Thymus (tissue), 11 donors: ENCODE results near the gene CARMIL3. TPM values are rescaled to one million over a fixed set of nuclear protein-coding genes. Genes with fewer than 3 reads are reported as not detected.

Source experiments
- DNase-seq, 9 donors: peaks; one replicate each; pipeline ENCODE4 v3.0.0-alpha.2; 2013; ENCODE audit warnings: low spot score in 9 of 9, low read depth in 6 of 9, missing footprints in 1 of 9
- H3K27ac ChIP-seq, 2 donors: one replicate each; pipeline ENCODE4 v1.5.1; 2013; ENCODE audit warnings: control low read depth in 1 of 2, low read depth in 1 of 2, low read length in 1 of 2, mild to moderate bottlenecking in 1 of 2, moderate library complexity in 1 of 2
- H3K27me3 ChIP-seq, 2 donors: one replicate each; pipeline ENCODE4 v1.5.1; 2013; ENCODE audit warnings: low read length in 1 of 2; ENCODE audit not compliant: control insufficient read depth in 2 of 2, insufficient read depth in 1 of 2
- H3K36me3 ChIP-seq, 2 donors: one replicate each; pipeline ENCODE4 v1.5.1; 2013; ENCODE audit warnings: low read length in 1 of 2, mild to moderate bottlenecking in 1 of 2, moderate library complexity in 1 of 2; ENCODE audit not compliant: control insufficient read depth in 2 of 2, insufficient read depth in 2 of 2
- H3K4me1 ChIP-seq, 2 donors: one replicate each; pipeline ENCODE4 v1.5.1; 2013; ENCODE audit warnings: low read length in 2 of 2; ENCODE audit not compliant: control insufficient read depth in 2 of 2, insufficient read depth in 2 of 2
- H3K4me3 ChIP-seq, 2 donors: one replicate each; pipeline ENCODE4 v1.5.1; 2013; ENCODE audit warnings: low read length in 2 of 2, control low read depth in 1 of 2, mild to moderate bottlenecking in 1 of 2
- H3K9me3 ChIP-seq, 2 donors: one replicate each; pipeline ENCODE4 v1.5.1; 2013; ENCODE audit warnings: low read length in 1 of 2, mild to moderate bottlenecking in 1 of 2; ENCODE audit not compliant: control insufficient read depth in 2 of 2, insufficient read depth in 1 of 2
- WGBS: extraction: QIAGEN DNeasy Blood & Tissue Kit; methylation state at CpG from one replicate; pipeline ENCODE4 v1.1.7; 2013; 5-methylcytosine and 5-hydroxymethylcytosine counted together
- polyA plus RNA-seq: library from polyadenylated mRNA; stranded (reverse); fragments of 200-250 nt; gene quantifications from one replicate; pipeline ENCODE4 v1.2.3, GENCODE V29; 2013
- total RNA-seq: library from RNA; stranded (reverse); fragments of 120-200 nt; gene quantifications from one replicate; pipeline ENCODE4 v1.2.4, GENCODE V29; 2013
- donor health status: healthy.

The CARMIL3 gene
- total and polyA plus RNA-seq, 2 donors: 0.52 to 0.89 TPM

DNA sequence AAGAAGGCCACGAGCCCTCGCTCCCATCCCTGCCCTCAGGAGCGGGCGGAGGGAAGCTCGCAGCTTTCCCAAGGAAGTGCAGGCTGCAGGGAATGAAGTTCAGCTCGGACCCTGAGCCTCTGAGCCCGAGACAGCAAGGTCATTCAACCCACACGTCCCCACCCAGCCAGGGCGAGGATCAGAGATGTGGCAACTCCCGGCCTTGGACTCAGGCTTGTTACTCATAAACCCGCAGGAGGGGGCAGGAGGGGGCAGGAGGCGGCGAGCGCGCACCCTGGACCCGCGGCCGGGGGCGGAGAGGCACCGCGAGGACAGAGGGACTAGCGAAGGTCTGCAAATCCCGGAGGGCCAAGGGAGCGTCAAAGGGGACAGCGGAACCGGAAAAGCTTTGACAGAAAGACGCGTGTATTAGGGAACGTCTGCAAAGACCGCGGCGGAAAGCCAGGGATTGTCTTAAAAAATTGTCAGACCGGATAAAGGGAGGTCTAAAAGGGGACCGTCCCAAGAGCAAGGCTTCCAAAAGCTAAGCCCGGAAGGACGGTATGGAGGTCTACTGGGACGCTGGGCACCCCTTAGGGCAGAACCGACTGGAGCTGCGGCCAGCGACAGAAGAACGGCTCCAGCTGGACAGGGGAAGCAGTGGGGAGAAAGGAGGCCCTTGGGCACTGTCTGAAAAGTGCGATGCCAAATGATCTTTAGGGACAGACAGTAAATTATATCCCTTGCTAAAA is 62.2 kb downstream of the CARMIL3 start:
- peaks cover 17 to 23% of the 10 kb centered on the region in 2 donors for H3K36me3 ChIP-seq
- H3K9me3 ChIP-seq: no peaks in the 10 kb centered on the region
- peaks cover 22% of the 10 kb centered on the region in 2 donors for H3K4me1 ChIP-seq
- H3K4me3 ChIP-seq: peak overlapping the region; percentile 74 to 93
- WGBS: under 1% methylated on average over 42 of the region's 42 CpGs
- H3K27me3 ChIP-seq: no peaks in the 10 kb centered on the region
- DNase-seq: peak in 5 of 9 donors; percentile 63 to 90 (median 71)
- peak overlapping the region; percentile 100 for H3K27ac ChIP-seq

DNA sequence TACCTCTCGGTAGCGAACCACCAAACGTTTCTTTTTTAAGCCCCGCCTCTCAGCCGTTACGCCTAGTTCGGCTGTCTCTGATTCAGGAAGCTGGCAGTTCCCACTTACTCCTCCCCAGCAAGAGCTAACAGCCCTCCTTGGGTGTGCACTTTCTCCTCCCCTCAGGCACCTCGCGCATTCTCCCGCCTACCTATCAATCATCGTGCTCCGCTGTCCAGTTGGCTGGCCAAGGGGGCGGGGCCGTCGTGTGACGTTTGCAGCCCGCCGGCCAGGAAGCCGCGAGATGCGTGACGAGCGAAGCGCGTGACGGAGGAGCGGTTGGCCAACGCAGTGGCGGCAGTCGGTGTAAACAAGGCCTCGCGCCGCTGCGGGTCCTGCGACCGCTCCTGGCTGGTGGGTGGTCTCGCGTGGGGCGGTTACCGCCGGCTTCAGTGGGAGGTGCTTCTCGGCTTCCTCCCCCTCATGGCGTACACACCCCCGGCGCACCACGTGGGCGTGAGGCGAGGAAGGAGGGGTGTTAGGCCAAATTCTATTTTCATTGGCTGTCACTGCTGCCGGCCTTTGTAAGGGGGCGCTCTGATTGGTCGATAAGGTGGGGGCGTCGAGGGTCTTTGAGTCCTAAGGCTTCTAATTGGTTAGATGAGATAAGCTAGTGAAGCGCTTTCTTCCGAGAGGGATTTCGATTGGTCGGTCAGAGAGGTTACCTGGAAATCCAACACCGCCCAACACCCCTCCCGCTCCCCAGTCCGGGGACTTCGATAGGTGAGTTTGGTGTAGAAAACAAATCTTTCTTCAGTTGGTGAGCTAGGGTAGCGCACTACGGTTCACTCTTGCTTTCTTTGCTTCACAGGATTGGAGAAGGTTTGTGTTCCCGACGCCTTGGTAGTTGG is 63.0 kb downstream of the CARMIL3 start, which contains the start of the genes DCAF11 and NRL:
DCAF11 (plus strand) TSS at position 246 of the 890 bp plus-strand sequence. CDS start 818 bp downstream, outside the sequence.
NRL (minus strand) TSS at position 418 of the 890 bp plus-strand sequence. CDS start 32,101 bp downstream, outside the sequence.
- Histone ChIP-seq H3K9me3 (no peaks in the 10 kb centered on the region), H3K4me1 (peaks cover 22% of the 10 kb centered on the region in 2 donors), H3K27ac (peak within 1 kb of the TSS; percentile 100), H3K27me3 (no peaks in the 10 kb centered on the region), H3K36me3 (peaks cover 25 to 31% of the 10 kb centered on the region in 2 donors), H3K4me3 (peak within 1 kb of the TSS; percentile 74 to 93)
- WGBS: under 1% methylated on average over 65 of the region's 65 CpGs
- peak; percentile 98 to 100 (median 99) for DNase-seq

DNA sequence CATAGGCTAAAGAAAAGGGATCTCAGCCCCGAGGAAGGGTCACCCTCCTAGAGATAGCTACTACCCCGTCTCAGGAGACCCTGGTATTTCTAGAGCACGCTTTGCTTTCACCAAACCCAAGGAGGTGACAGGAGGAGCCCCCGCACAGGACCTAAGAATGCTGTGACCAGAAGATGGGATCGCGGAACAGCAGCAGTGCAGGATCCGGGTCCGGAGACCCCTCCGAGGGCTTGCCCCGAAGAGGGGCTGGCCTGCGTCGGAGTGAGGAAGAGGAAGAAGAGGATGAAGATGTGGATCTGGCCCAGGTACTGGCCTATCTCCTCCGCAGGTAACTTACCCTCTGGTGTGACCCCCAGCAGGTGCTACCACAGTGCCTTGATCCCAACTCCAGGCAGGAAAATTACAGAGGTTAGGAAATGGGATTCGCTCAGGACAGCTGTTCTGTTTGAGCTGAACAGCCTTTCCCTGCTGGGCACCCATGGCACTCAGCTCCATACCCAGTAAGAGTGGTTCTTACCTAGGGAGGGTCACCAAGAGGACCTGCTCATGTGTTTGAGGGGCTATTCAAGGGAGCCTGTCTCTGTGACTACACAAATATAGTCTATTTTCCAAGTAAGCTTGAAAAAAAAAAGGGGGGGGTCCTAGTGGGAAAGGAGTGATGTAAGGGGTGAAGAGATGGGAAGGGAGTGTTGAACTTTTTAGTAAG is 63.8 kb downstream of the CARMIL3 start:
- H3K4me1 ChIP-seq: peaks cover 22% of the 10 kb centered on the region in 2 donors
- 4% methylated on average over 14 of the region's 14 CpGs for WGBS
- H3K27ac ChIP-seq: peak overlapping the region; percentile 78 to 100

DNA sequence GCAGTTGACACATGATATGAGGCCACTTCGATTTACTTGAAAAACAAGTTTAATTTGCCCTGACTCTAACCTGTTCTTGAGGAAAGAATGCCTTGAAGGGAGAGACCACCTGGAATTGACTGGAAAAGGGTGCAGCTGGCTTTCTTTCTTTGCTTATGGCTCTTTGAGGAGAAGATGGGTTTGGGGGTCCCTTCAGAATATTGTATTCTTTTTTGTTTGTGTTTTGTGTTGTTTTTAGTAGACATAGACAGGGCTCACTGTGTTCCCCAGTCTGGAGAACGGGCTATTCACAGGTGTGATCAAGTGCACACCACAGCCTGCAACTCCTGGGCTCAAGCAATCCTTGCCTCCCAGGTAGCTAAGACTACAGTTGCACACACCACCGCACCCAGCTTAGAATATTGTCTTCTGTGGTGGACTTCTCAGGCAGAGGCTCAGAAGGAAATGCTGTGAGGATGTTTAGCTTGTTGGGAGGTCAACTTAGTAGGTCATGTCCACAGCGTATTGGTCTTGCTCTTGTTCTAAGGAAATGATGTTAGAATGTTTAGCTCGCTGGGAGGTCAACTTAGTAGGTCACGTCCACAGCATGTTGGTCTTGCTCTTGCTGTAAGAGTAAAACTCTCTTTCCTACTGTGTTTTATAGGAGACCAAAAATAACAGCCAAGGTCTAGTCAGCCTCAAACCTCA is 64.5 kb downstream of the CARMIL3 start:
- Histone ChIP-seq H3K27ac (no peak overlapping the region), H3K36me3 (peaks cover 37 to 43% of the 10 kb centered on the region in 2 donors), H3K4me3 (peak overlapping the region; percentile 74 to 93), H3K4me1 (peaks cover 23 to 26% of the 10 kb centered on the region in 2 donors), H3K27me3 (no peaks in the 10 kb centered on the region), H3K9me3 (no peaks in the 10 kb centered on the region)
- no peak for DNase-seq
- whole genome bisulfite sequencing: 97% methylated on average over 6 of the region's 6 CpGs

More for the DNA sequence above, 63.8 kb downstream of the CARMIL3 start:
- Histone ChIP-seq H3K4me3 (peak overlapping the region; percentile 74 to 93), H3K9me3 (no peaks in the 10 kb centered on the region), H3K27me3 (no peaks in the 10 kb centered on the region), H3K36me3 (peaks cover 30 to 36% of the 10 kb centered on the region in 2 donors)
- no peak for DNase-seq

DNA sequence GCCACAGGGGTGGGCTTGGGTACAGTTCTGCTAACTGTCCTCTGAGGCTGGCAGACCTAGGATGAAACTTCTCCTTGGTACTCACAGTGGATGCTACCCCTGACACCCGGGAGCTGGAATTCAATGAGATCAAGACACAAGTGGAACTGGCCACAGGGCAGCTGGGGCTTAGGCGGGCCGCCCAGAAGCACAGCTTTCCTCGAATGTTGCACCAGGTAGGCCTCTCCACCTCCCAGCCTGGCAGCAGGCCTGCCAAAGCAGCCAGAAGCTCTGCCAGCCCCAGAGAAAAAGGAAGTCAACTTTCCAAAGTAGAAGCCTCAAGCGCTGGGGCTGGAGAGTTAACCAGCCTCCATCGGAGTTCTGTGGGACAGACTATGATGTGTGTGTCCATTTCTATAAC is 65.4 kb downstream of the CARMIL3 start:
- Histone ChIP-seq H3K27ac (no peak overlapping the region), H3K4me1 (peaks cover 27 to 35% of the 10 kb centered on the region in 2 donors), H3K4me3 (no peak overlapping the region), H3K27me3 (no peaks in the 10 kb centered on the region), H3K9me3 (no peaks in the 10 kb centered on the region), H3K36me3 (peaks cover 44 to 51% of the 10 kb centered on the region in 2 donors)
- no peak for DNase-seq
- 96% methylated on average over 6 of the region's 6 CpGs for WGBS

Other genes with a start within 250 kb of the CARMIL3 start
- 23.6 TPM for gene DHRS4, start 98.2 kb upstream of the CARMIL3 start, total RNA-seq
- 28.3 TPM for gene DHRS4, start 98.2 kb upstream of the CARMIL3 start, polyA plus RNA-seq
- 22.4 TPM for gene DHRS4L2, start 63.1 kb upstream of the CARMIL3 start, total RNA-seq
- 39.6 TPM for gene DHRS4L2, start 63.1 kb upstream of the CARMIL3 start, polyA plus RNA-seq
- gene CPNE6, start 19.6 kb downstream of the CARMIL3 start, total RNA-seq: 0.05 TPM
- gene CPNE6, start 19.6 kb downstream of the CARMIL3 start, polyA plus RNA-seq: 0.34 TPM
- 6.7 TPM for gene PCK2, start 42.3 kb downstream of the CARMIL3 start, total RNA-seq
- 11.6 TPM for gene PCK2, start 42.3 kb downstream of the CARMIL3 start, polyA plus RNA-seq
- 66.7 TPM for gene DCAF11, start 62.8 kb downstream of the CARMIL3 start, total RNA-seq
- 36.6 TPM for gene DCAF11, start 62.8 kb downstream of the CARMIL3 start, polyA plus RNA-seq
- 3.4 TPM for gene NRL, start 62.9 kb downstream of the CARMIL3 start, total RNA-seq
- gene NRL, start 62.9 kb downstream of the CARMIL3 start, polyA plus RNA-seq: 4.7 TPM
- 0.80 TPM for gene FITM1, start 78.7 kb downstream of the CARMIL3 start, total RNA-seq
- gene FITM1, start 78.7 kb downstream of the CARMIL3 start, polyA plus RNA-seq: 3.5 TPM
- gene PSME1, start 84.2 kb downstream of the CARMIL3 start, total RNA-seq: 280 TPM
- 255 TPM for gene PSME1, start 84.2 kb downstream of the CARMIL3 start, polyA plus RNA-seq
- gene EMC9, start 89.6 kb downstream of the CARMIL3 start, total RNA-seq: 26.8 TPM
- 40.8 TPM for gene EMC9, start 89.6 kb downstream of the CARMIL3 start, polyA plus RNA-seq
- 387 TPM for gene PSME2, start 94.6 kb downstream of the CARMIL3 start, total RNA-seq
- gene PSME2, start 94.6 kb downstream of the CARMIL3 start, polyA plus RNA-seq: 420 TPM
- gene RNF31, start 95.5 kb downstream of the CARMIL3 start, total RNA-seq: 44.9 TPM
- gene RNF31, start 95.5 kb downstream of the CARMIL3 start, polyA plus RNA-seq: 105 TPM
- gene IRF9, start 109.3 kb downstream of the CARMIL3 start, total RNA-seq: 117 TPM
- gene IRF9, start 109.3 kb downstream of the CARMIL3 start, polyA plus RNA-seq: 167 TPM
- 17.7 TPM for gene REC8, start 120.1 kb downstream of the CARMIL3 start, total RNA-seq
- 47.8 TPM for gene REC8, start 120.1 kb downstream of the CARMIL3 start, polyA plus RNA-seq
- 19.3 TPM for gene IPO4, start 136.8 kb downstream of the CARMIL3 start, total RNA-seq
- 12.1 TPM for gene IPO4, start 136.8 kb downstream of the CARMIL3 start, polyA plus RNA-seq
- 18.2 TPM for gene TM9SF1, start 143.4 kb downstream of the CARMIL3 start, total RNA-seq
- gene TM9SF1, start 143.4 kb downstream of the CARMIL3 start, polyA plus RNA-seq: 12.5 TPM
- gene TSSK4, start 153.7 kb downstream of the CARMIL3 start, total RNA-seq: not detected
- gene TSSK4, start 153.7 kb downstream of the CARMIL3 start, polyA plus RNA-seq: 0.02 TPM
- 76.9 TPM for gene CHMP4A, start 161.5 kb downstream of the CARMIL3 start, total RNA-seq
- 151 TPM for gene CHMP4A, start 161.5 kb downstream of the CARMIL3 start, polyA plus RNA-seq
- 47.9 TPM for gene MDP1, start 164.1 kb downstream of the CARMIL3 start, total RNA-seq
- 48.8 TPM for gene MDP1, start 164.1 kb downstream of the CARMIL3 start, polyA plus RNA-seq
- 259 TPM for gene NEDD8, start 180.4 kb downstream of the CARMIL3 start, total RNA-seq
- 214 TPM for gene NEDD8, start 180.4 kb downstream of the CARMIL3 start, polyA plus RNA-seq
- 67.0 TPM for gene GMPR2, start 180.9 kb downstream of the CARMIL3 start, total RNA-seq
- 53.6 TPM for gene GMPR2, start 180.9 kb downstream of the CARMIL3 start, polyA plus RNA-seq
- 68.8 TPM for gene TINF2, start 190.6 kb downstream of the CARMIL3 start, total RNA-seq
- 81.6 TPM for gene TINF2, start 190.6 kb downstream of the CARMIL3 start, polyA plus RNA-seq
- 1.5 TPM for gene TGM1, start 211.2 kb downstream of the CARMIL3 start, total RNA-seq
- gene TGM1, start 211.2 kb downstream of the CARMIL3 start, polyA plus RNA-seq: 41.0 TPM
- 14.8 TPM for gene RABGGTA, start 219.6 kb downstream of the CARMIL3 start, total RNA-seq
- 40.4 TPM for gene RABGGTA, start 219.6 kb downstream of the CARMIL3 start, polyA plus RNA-seq
- 10.2 TPM for gene DHRS1, start 247.8 kb downstream of the CARMIL3 start, total RNA-seq
- 59.6 TPM for gene DHRS1, start 247.8 kb downstream of the CARMIL3 start, polyA plus RNA-seq
- 14.9 TPM for gene NOP9, start 247.8 kb downstream of the CARMIL3 start, total RNA-seq
- 7.9 TPM for gene NOP9, start 247.8 kb downstream of the CARMIL3 start, polyA plus RNA-seq